B cell (primary cell): Measurements from ENCODE around the gene LRRC14B.

Experiments used
- EZH2 ChIP-seq: IDR thresholded peaks from 2 replicates; pipeline ENCODE4 v1.6.1; 2012; ENCODE audit warnings: borderline replicate concordance, low read depth, mild to moderate bottlenecking, moderate library complexity, low read length; ENCODE audit not compliant: insufficient read depth, poor library complexity, severe bottlenecking
- TF ChIP-seq, protein P1 (sequence below): fragments of 200-600 bp; IDR thresholded peaks from one replicate; pipeline ENCODE4 v1.8.0; 2022; ENCODE audit warnings: antibody characterized with exemption, mild to moderate bottlenecking

DNA sequence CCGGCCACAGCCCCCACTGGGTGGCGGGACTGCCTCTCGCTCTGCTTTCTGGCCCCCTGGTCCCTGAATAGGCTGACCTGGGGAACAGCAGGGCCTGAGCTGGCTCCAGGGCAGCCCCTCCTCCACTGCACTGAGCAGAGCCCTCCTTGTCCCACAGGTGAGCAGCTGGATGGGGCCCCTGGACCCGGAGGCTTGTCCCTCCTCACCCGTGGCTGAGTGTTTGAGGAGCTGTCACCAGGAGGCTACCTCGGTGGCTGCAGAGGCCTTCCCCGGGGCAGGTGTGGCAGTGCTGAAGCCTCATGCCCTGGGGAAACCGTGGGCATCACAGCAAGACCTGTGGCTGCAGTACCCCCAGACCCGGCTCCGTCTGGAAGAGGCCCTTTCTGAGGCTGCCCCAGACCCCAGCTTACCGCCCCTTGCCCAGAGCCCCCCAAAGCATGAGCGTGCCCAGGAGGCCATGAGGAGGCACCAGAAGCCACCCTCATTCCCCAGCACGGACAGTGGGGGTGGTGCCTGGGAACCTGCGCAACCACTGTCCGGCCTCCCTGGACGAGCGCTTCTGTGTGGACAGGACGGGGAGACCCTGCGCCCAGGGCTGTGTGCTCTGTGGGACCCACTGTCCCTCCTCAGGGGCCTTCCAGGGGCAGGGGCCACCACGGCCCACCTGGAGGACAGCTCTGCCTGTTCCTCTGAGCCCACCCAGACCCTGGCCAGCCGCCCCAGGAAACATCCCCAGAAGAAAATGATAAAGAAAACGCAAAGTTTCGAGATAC, 28.5 kb upstream of the LRRC14B start:
- TF ChIP-seq EZH2 = no peak
- TF ChIP-seq, protein P1, sequence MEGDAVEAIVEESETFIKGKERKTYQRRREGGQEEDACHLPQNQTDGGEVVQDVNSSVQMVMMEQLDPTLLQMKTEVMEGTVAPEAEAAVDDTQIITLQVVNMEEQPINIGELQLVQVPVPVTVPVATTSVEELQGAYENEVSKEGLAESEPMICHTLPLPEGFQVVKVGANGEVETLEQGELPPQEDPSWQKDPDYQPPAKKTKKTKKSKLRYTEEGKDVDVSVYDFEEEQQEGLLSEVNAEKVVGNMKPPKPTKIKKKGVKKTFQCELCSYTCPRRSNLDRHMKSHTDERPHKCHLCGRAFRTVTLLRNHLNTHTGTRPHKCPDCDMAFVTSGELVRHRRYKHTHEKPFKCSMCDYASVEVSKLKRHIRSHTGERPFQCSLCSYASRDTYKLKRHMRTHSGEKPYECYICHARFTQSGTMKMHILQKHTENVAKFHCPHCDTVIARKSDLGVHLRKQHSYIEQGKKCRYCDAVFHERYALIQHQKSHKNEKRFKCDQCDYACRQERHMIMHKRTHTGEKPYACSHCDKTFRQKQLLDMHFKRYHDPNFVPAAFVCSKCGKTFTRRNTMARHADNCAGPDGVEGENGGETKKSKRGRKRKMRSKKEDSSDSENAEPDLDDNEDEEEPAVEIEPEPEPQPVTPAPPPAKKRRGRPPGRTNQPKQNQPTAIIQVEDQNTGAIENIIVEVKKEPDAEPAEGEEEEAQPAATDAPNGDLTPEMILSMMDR = no peak
